HG03095 (cell line): Measurements from ENCODE around the gene INSYN1.
"Not testable (repeated sequence)": the region's sequence is repeated elsewhere in the genome, so short reads cannot be mapped to it uniquely, and the experiment has no call there.

Source experiments
- ATAC-seq: cut with Tn5 transposase; IDR thresholded peaks from one replicate; pipeline ENCODE4 v1.9.1; 2021; ENCODE audit warnings: moderate library complexity; ENCODE audit not compliant: unreplicated experiment

Gene INSYN1

GRCh38 chr15:73716417-73716816, 36.7 kb downstream of the INSYN1 start:
- no peak for ATAC-seq

GRCh38 chr15:73715417-73715816, 37.7 kb downstream of the INSYN1 start:
- no peak for ATAC-seq

- ATAC-seq, result no peak
Measured at GRCh38 chr15:73714695-73715301, 38.4 kb downstream of the INSYN1 start.

GRCh38 chr15:73712107-73712506, 41.0 kb downstream of the INSYN1 start:
- ATAC-seq, result no peak

- no peak for ATAC-seq
Measured at GRCh38 chr15:73711526-73711925, 41.6 kb downstream of the INSYN1 start.

GRCh38 chr15:73710321-73710720, 42.8 kb downstream of the INSYN1 start:
- ATAC-seq, result no peak

- ATAC-seq, result no peak
Measured at GRCh38 chr15:73709686-73710085, 43.5 kb downstream of the INSYN1 start.

- no peak for ATAC-seq
Measured at GRCh38 chr15:73709241-73709640, 43.9 kb downstream of the INSYN1 start.

- ATAC-seq, result no peak
Measured at GRCh38 chr15:73708691-73709090, 44.5 kb downstream of the INSYN1 start.

- no peak for ATAC-seq
Measured at GRCh38 chr15:73704869-73705645, 48.1 kb downstream of the INSYN1 start.

- not testable (repeated sequence) for ATAC-seq
Measured at GRCh38 chr15:73704142-73704868, 48.8 kb downstream of the INSYN1 start.

GRCh38 chr15:73703601-73704000, 49.5 kb downstream of the INSYN1 start:
- ATAC-seq, result not testable (repeated sequence)

GRCh38 chr15:73702311-73703239, 50.6 kb downstream of the INSYN1 start:
- ATAC-seq, result not testable (repeated sequence)

GRCh38 chr15:73700041-73700842, 52.9 kb downstream of the INSYN1 start:
- ATAC-seq, result no peak

- ATAC-seq, result no peak
Measured at GRCh38 chr15:73699249-73700040, 53.7 kb downstream of the INSYN1 start.

GRCh38 chr15:73697033-73697467, 56.1 kb downstream of the INSYN1 start:
- peak; percentile 74 for ATAC-seq

- ATAC-seq, result no peak
Measured at GRCh38 chr15:73696641-73697001, 56.5 kb downstream of the INSYN1 start.

- ATAC-seq, result no peak
Measured at GRCh38 chr15:73695773-73696640, 57.1 kb downstream of the INSYN1 start.
